Measurements from ENCODE around the gene NEAT1.

The NEAT1 gene

GRCh38 chr11:65488273-65489034, 65.9 kb downstream of the NEAT1 start:
- no peak for DNase-seq

- DNase-seq: no peak
Observed at GRCh38 chr11:65489035-65489705, 66.6 kb downstream of the NEAT1 start.

- DNase-seq: no peak
Observed at GRCh38 chr11:65489706-65490320, 67.2 kb downstream of the NEAT1 start.

GRCh38 chr11:65491163-65491465, 68.5 kb downstream of the NEAT1 start:
- DNase-seq: no peak

- peak in 1 of 2 experiments; percentile 69 for DNase-seq
Observed at GRCh38 chr11:65491614-65492386, 69.2 kb downstream of the NEAT1 start.

GRCh38 chr11:65492387-65492636, 69.7 kb downstream of the NEAT1 start:
- DNase-seq: no peak

GRCh38 chr11:65492637-65493366, 70.2 kb downstream of the NEAT1 start:
- DNase-seq: no peak

- DNase-seq: no peak
Observed at GRCh38 chr11:65493367-65494176, 71.0 kb downstream of the NEAT1 start.

All from NCI-H1930 (cell line).